K562 (cell line): ENCODE measurements around the gene TYW1. TPM values are rescaled to one million over a fixed set of nuclear protein-coding genes. Genes with fewer than 3 reads are reported as not detected.
A peak's percentile ranks its signal among the peaks of the same experiment; 100 is the strongest.
"Not testable (repeated sequence)": the region's sequence is repeated elsewhere in the genome, so short reads cannot be mapped to it uniquely, and the experiment has no call there.

ENCODE experiments used
- ATAC-seq: fragments of 200-7000 bp; cut with Tn5 transposase; 3 replicates; pipeline ENCODE4 v1.9.1; 2020; ENCODE audit warnings: moderate library complexity
- BruUV-seq: library from RNA; stranded (reverse); fragments of 400-500 nt; replicated peaks from 2 replicates; lab custom pipeline; 2021; lab: Mats Ljungman, UMichigan
- CTCF ChIA-PET: fragments of 300-600 bp; formaldehyde crosslinking; extraction: SDS; loops from one replicate; lab custom pipeline; 2021; ENCODE audit warnings: low intra/inter-chr PET ratio; lab: Yijun Ruan, JAX
- POLR2A ChIA-PET: fragments of 300-600, 350-650 bp; sonication (Branson Sonifier 250); formaldehyde crosslinking; extraction: SDS; loops from one replicate; lab custom pipeline; 2021; ENCODE audit warnings: antibody characterized with exemption, inconsistent platforms; lab: Yijun Ruan, JAX
- DNase-seq, 4 experiments: peaks; one replicate each; pipeline versions ENCODE4 v3.0.0 to v3.0.0-alpha.2; 2011 to 2018; ENCODE audit warnings: low spot score in 3 of 4, mixed read lengths in 3 of 4; ENCODE audit errors: extremely low read depth in 1 of 4
- FAIRE-seq: peaks from 2 replicates; lab custom pipeline; 2011; peaks lifted over from hg19 to GRCh38; lab: Jason Lieb, UNC
- H2AFZ ChIP-seq: 2 replicates; pipeline ENCODE4 v1.6.0; 2011; ENCODE audit warnings: low read depth, low read length, control low read depth, inconsistent platforms
- H3K27ac ChIP-seq: fragments of 200-600 bp; 3 replicates; pipeline ENCODE4 v1.8.0; 2011; ENCODE audit warnings: low read depth, mild to moderate bottlenecking, control low read depth, inconsistent platforms, low read length, moderate library complexity, mixed read lengths; ENCODE audit errors: extremely low read depth
- H3K27me3 ChIP-seq, 2 experiments: fragments of 300-600 bp in 1 of 2; 2 replicates in 1 of 2; 3 replicates in 1 of 2; pipeline versions ENCODE4 v1.6.0 to v1.8.0; 2011; ENCODE audit warnings: inconsistent platforms in 2 of 2, low read length in 2 of 2, mild to moderate bottlenecking in 1 of 2, mixed read lengths in 1 of 2, moderate library complexity in 1 of 2; ENCODE audit not compliant: control insufficient read depth in 2 of 2, insufficient read depth in 2 of 2
- H3K36me3 ChIP-seq: fragments of 300-600 bp; 3 replicates; pipeline ENCODE4 v1.8.0; 2011; ENCODE audit warnings: mild to moderate bottlenecking, low read length, inconsistent platforms; ENCODE audit not compliant: control insufficient read depth, insufficient read depth
- H3K4me1 ChIP-seq, 2 experiments: fragments of 200-600 bp in 1 of 2; replicated peaks in 1 of 2; 2 replicates in 1 of 2; 3 replicates in 1 of 2; pipeline versions ENCODE4 v1.5.1 to v1.8.0; 2011; ENCODE audit warnings: inconsistent platforms in 2 of 2, low read length in 2 of 2, mild to moderate bottlenecking in 1 of 2, mixed read lengths in 1 of 2, moderate library complexity in 1 of 2; ENCODE audit not compliant: control insufficient read depth in 2 of 2, insufficient read depth in 2 of 2
- H3K4me2 ChIP-seq: 2 replicates; pipeline ENCODE4 v1.6.1; 2011; ENCODE audit warnings: low read length, control low read depth, inconsistent platforms, mixed read lengths; ENCODE audit not compliant: insufficient read depth
- H3K4me3 ChIP-seq: fragments of 200-600 bp; sonication (generic), shearing (Covaris generic); 2 replicates; pipeline ENCODE4 v1.5.1; 2016; ENCODE audit warnings: control low read depth, inconsistent platforms
- H3K79me2 ChIP-seq: fragments of 200-600 bp; 3 replicates; pipeline ENCODE4 v1.8.0; 2011; ENCODE audit warnings: low read length, inconsistent platforms; ENCODE audit not compliant: control insufficient read depth, insufficient read depth
- H3K9ac ChIP-seq, 2 experiments: 2 replicates each; pipeline versions ENCODE4 v1.6.0 to v1.6.1; 2011; ENCODE audit warnings: low read depth in 2 of 2, low read length in 2 of 2, control low read depth in 1 of 2, inconsistent platforms in 1 of 2, mild to moderate bottlenecking in 1 of 2, mixed read lengths in 1 of 2; ENCODE audit not compliant: insufficient read depth in 1 of 2
- H3K9me1 ChIP-seq: one replicate; pipeline ENCODE4 v1.6.0; 2011; ENCODE audit warnings: inconsistent platforms, mild to moderate bottlenecking, low read length, moderate library complexity; ENCODE audit not compliant: control insufficient read depth, insufficient read depth
- H3K9me3 ChIP-seq: replicated peaks from 2 replicates; pipeline ENCODE4 v1.5.1; 2011; ENCODE audit warnings: low read depth, low read length, inconsistent platforms; ENCODE audit not compliant: control insufficient read depth, insufficient read depth
- H4K20me1 ChIP-seq: replicated peaks from 2 replicates; pipeline ENCODE4 v1.6.1; 2011; ENCODE audit warnings: low read length, inconsistent platforms, mixed read lengths; ENCODE audit not compliant: control insufficient read depth, insufficient read depth
- MCM2 ChIP-seq: fragments of 450-650 bp; IDR thresholded peaks from 2 replicates; pipeline ENCODE4 v1.6.1; 2017; ENCODE audit warnings: low read depth, mild to moderate bottlenecking
- WGBS: fragments of 100-300 bp; shearing (Covaris generic); methylation state at CpG from one replicate; pipeline ENCODE4 v1.1.6; 2016; ENCODE audit warnings: low coverage, mixed read lengths; ENCODE audit not compliant: insufficient coverage; ENCODE audit errors: missing lambda C conversion rate; 5-methylcytosine and 5-hydroxymethylcytosine counted together
- in situ Hi-C: fragments of 300-500 bp; cut with MboI; formaldehyde crosslinking; loops from 4 replicates; pipeline ENCODE4 v1.15.0; 2018; ENCODE audit warnings: inconsistent platforms, mixed read lengths
- intact Hi-C: fragments of 100-400 bp; cut with micrococcal nuclease; formaldehyde crosslinking; loops from 2 replicates; pipeline ENCODE4 v1.14.2; 2022
- polyA plus RNA-seq, 8 experiments: library from polyadenylated mRNA; depleted of rRNA in 4 of 8; stranded (reverse) in 5 of 8; unstranded in 3 of 8; fragments of >200 nt; fragmentation: Nextera tagmentation in 2 of 8; fragmentation: Illumina TruSeq in 1 of 8; extraction: Ambion mirVana in 2 of 8; extraction: Trizol in 1 of 8; gene quantifications; 2 replicates each; pipeline versions ENCODE4 v1.2.1 to v1.2.3, GENCODE V29; 2011 to 2014; ENCODE audit warnings: inconsistent platforms in 1 of 8, missing spikeins in 1 of 8
- total RNA-seq, 7 experiments: library from RNA; depleted of rRNA in 6 of 7; stranded (reverse); fragments of >200 nt in 6 of 7; fragmentation: Illumina TruSeq in 2 of 7; extraction: Trizol in 2 of 7; gene quantifications; 2 replicates each; pipeline versions ENCODE4 v1.2.1 to v1.2.3, GENCODE V29; 2011 to 2021; ENCODE audit warnings: low replicate concordance in 1 of 7
- TF ChIP-seq, protein P1 (sequence below), 2 experiments: IDR thresholded peaks; 2 replicates each; pipeline ENCODE4 v1.6.1; 2011; ENCODE audit warnings: borderline replicate concordance in 1 of 2, control low read depth in 1 of 2, low read depth in 1 of 2, low read length in 1 of 2, mild to moderate bottlenecking in 1 of 2, mixed read lengths in 1 of 2, moderate library complexity in 1 of 2; ENCODE audit not compliant: insufficient read depth in 1 of 2, insufficient read length in 1 of 2, poor library complexity in 1 of 2, severe bottlenecking in 1 of 2; ENCODE audit errors: extremely low read depth in 1 of 2
- TF ChIP-seq, protein P2 (sequence below), 3 experiments: IDR thresholded peaks in 2 of 3; conservative IDR thresholded peaks in 1 of 3; 2 replicates each; pipeline ENCODE4 v1.5.1; 2011 to 2012; ENCODE audit warnings: low read length in 3 of 3, mild to moderate bottlenecking in 3 of 3, control low read depth in 2 of 3, improper control_type of control experiment in 1 of 3, inconsistent platforms in 1 of 3, low read depth in 1 of 3, mixed read lengths in 1 of 3, moderate library complexity in 1 of 3; ENCODE audit not compliant: insufficient read depth in 2 of 3

TYW1 gene
- total and polyA plus RNA-seq, 9 of the 15 experiments (the other 6 are each of a cell fraction or from before 2014, with no cell fraction given): 17.4 to 32.0 (median 26.2) TPM

DNA sequence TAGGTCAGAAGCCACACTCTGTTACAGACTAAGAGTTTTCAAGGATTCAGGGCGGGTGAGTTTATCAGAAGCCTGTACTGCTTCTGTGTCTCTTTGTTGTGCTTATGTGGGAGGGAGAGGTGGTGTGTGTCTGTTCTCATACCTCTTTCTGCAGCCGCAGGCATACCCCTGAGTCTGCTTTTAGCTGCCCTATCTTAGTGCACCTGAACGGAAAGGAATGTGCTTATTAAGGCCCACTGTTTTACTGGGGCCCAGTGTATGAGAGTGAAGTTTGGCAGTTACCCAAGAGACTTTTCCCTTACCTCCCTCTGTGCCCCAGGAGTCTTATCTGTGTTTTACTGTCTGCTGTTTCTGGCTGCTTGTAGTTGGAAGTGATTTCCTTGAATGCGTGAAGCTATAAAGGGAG is 104.3 kb downstream of the TYW1 start (continued):
- TF ChIP-seq, protein P1, sequence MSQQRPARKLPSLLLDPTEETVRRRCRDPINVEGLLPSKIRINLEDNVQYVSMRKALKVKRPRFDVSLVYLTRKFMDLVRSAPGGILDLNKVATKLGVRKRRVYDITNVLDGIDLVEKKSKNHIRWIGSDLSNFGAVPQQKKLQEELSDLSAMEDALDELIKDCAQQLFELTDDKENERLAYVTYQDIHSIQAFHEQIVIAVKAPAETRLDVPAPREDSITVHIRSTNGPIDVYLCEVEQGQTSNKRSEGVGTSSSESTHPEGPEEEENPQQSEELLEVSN (IDR thresholded peaks at IDR 0.05; ENCODE audit: borderline replicate concordance in 1 of 2, extremely low read depth in 1 of 2, insufficient read depth in 1 of 2, insufficient read length in 1 of 2, low read depth in 1 of 2, low read length in 1 of 2, poor library complexity in 1 of 2, severe bottlenecking in 1 of 2): no peak
- no peak for TF ChIP-seq MCM2

DNA sequence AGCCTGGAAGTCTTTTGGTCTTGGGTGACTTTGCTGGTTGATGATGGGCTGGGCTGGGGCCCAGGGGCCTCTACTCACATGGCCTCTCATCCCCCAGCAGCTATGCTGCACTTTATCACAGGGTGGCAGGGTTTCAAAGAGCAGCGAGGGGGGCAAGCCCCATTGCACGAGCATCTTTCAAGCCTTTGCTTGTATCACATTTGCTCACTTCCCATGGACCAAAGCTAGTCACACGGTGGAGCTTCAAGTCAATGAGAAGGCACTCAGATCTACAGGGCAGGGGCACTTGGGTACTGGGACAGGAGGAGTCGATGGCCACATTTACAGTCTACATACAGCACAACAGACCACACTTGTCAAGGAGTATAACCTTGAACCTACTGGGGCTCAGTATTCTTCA is 108.3 kb downstream of the TYW1 start:
- H3K9me1 ChIP-seq, BruUV-seq, H3K4me3 ChIP-seq, H3K4me2 ChIP-seq, H3K27ac ChIP-seq, H3K36me3 ChIP-seq, H4K20me1 ChIP-seq, H3K79me2 ChIP-seq, H2AFZ ChIP-seq, CTCF ChIA-PET, H3K9ac ChIP-seq, POLR2A ChIA-PET, in situ Hi-C loops, H3K9me3 ChIP-seq, FAIRE-seq, H3K4me1 ChIP-seq, H3K27me3 ChIP-seq: not testable (repeated sequence)
- ATAC-seq (peak; percentile 13; the same call in 2 of the 3 replicates), DNase-seq (peak in 1 of 4 experiments; percentile 3)
- 55% methylated on average over 4 of the region's 4 CpGs for WGBS
- intact Hi-C loops: loop anchor here (10.0 kb wide), 1 partner anchor 60 kb away; no protein-coding TSS in a partner anchor
- TF ChIP-seq, protein P2, sequence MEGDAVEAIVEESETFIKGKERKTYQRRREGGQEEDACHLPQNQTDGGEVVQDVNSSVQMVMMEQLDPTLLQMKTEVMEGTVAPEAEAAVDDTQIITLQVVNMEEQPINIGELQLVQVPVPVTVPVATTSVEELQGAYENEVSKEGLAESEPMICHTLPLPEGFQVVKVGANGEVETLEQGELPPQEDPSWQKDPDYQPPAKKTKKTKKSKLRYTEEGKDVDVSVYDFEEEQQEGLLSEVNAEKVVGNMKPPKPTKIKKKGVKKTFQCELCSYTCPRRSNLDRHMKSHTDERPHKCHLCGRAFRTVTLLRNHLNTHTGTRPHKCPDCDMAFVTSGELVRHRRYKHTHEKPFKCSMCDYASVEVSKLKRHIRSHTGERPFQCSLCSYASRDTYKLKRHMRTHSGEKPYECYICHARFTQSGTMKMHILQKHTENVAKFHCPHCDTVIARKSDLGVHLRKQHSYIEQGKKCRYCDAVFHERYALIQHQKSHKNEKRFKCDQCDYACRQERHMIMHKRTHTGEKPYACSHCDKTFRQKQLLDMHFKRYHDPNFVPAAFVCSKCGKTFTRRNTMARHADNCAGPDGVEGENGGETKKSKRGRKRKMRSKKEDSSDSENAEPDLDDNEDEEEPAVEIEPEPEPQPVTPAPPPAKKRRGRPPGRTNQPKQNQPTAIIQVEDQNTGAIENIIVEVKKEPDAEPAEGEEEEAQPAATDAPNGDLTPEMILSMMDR (IDR thresholded peaks at IDR 0.05 in 2 of 3, conservative IDR thresholded peaks at IDR 0.05 in 1 of 3; ENCODE audit: insufficient read depth in 2 of 3, low read depth in 1 of 3, low read length in 3 of 3): 0 out of 6 replicates have a peak, but pooled peaks of 1 of the 3 experiments have one; percentile 1
